IPS-18a (cell line): ENCODE results near the gene PKD2L1.
"Not testable (repeated sequence)": the region's sequence is repeated elsewhere in the genome, so short reads cannot be mapped to it uniquely, and the experiment has no call there.

Source experiments
- H3K27ac ChIP-seq: one replicate; pipeline ENCODE4 v1.5.1; 2013; ENCODE audit warnings: low read length
- H3K27me3 ChIP-seq: one replicate; pipeline ENCODE4 v1.6.1; 2013; ENCODE audit warnings: mild to moderate bottlenecking, low read length; ENCODE audit not compliant: control insufficient read depth, insufficient read depth
- H3K36me3 ChIP-seq: one replicate; pipeline ENCODE4 v1.6.1; 2013; ENCODE audit warnings: low read depth, low read length; ENCODE audit not compliant: control insufficient read depth
- H3K4me1 ChIP-seq: one replicate; pipeline ENCODE4 v1.6.1; 2013; ENCODE audit warnings: low read depth, low read length; ENCODE audit not compliant: control insufficient read depth
- H3K4me3 ChIP-seq: one replicate; pipeline ENCODE4 v1.5.1; 2013; ENCODE audit warnings: low read length
- H3K9ac ChIP-seq: one replicate; pipeline ENCODE4 v1.6.1; 2013; ENCODE audit warnings: mild to moderate bottlenecking, low read length, moderate library complexity
- H3K9me3 ChIP-seq: one replicate; pipeline ENCODE4 v1.6.1; 2013; ENCODE audit warnings: low read depth, low read length; ENCODE audit not compliant: control insufficient read depth

PKD2L1 gene

GRCh38 chr10:100319707-100320402, 10.2 kb downstream of the PKD2L1 start:
- H3K27ac ChIP-seq = no peak overlapping the region

GRCh38 chr10:100318207-100318606, 11.8 kb downstream of the PKD2L1 start:
- Histone ChIP-seq H3K4me1 (no peaks in the 10 kb centered on the region), H3K9ac (no peak overlapping the region), H3K9me3 (no peaks in the 10 kb centered on the region), H3K4me3 (no peak overlapping the region), H3K27ac (no peak overlapping the region), H3K27me3 (no peaks in the 10 kb centered on the region), H3K36me3 (no peaks in the 10 kb centered on the region)

More at GRCh38 chr10:100319707-100320402, 10.2 kb downstream of the PKD2L1 start:
- Histone ChIP-seq H3K9me3 (no peaks in the 10 kb centered on the region), H3K9ac (no peak overlapping the region), H3K27me3 (peaks cover 6% of the 10 kb centered on the region), H3K36me3 (no peaks in the 10 kb centered on the region), H3K4me1 (no peaks in the 10 kb centered on the region), H3K4me3 (no peak overlapping the region)

- Histone ChIP-seq H3K4me3 (no peak overlapping the region), H3K9ac (no peak overlapping the region), H3K27ac (no peak overlapping the region), H3K4me1 (no peaks in the 10 kb centered on the region), H3K27me3 (no peaks in the 10 kb centered on the region), H3K9me3 (no peaks in the 10 kb centered on the region), H3K36me3 (no peaks in the 10 kb centered on the region)
These were observed 14.4 kb downstream of the PKD2L1 start for GRCh38 chr10:100315615-100316014.

- no peaks in the 10 kb centered on the region for H3K9me3 ChIP-seq
- no peaks in the 10 kb centered on the region for H3K4me1 ChIP-seq
- H3K27me3 ChIP-seq = no peaks in the 10 kb centered on the region
- no peak overlapping the region for H3K9ac ChIP-seq
- H3K27ac ChIP-seq = no peak overlapping the region
- no peak overlapping the region for H3K4me3 ChIP-seq
- H3K36me3 ChIP-seq = no peaks in the 10 kb centered on the region
These were observed 18.7 kb downstream of the PKD2L1 start for GRCh38 chr10:100311298-100311697.

GRCh38 chr10:100307684-100308083, 22.3 kb downstream of the PKD2L1 start:
- no peak overlapping the region for H3K27ac ChIP-seq
- no peaks in the 10 kb centered on the region for H3K9me3 ChIP-seq
- H3K4me3 ChIP-seq = no peak overlapping the region
- no peaks in the 10 kb centered on the region for H3K27me3 ChIP-seq
- H3K36me3 ChIP-seq = no peaks in the 10 kb centered on the region
- no peak overlapping the region for H3K9ac ChIP-seq
- no peaks in the 10 kb centered on the region for H3K4me1 ChIP-seq

- Histone ChIP-seq H3K9me3 (no peaks in the 10 kb centered on the region), H3K4me1 (peaks cover 5% of the 10 kb centered on the region), H3K27me3 (no peaks in the 10 kb centered on the region), H3K4me3 (no peak overlapping the region), H3K27ac (no peak overlapping the region), H3K36me3 (no peaks in the 10 kb centered on the region), H3K9ac (no peak overlapping the region)
These were observed 23.2 kb downstream of the PKD2L1 start for GRCh38 chr10:100306861-100307260.

GRCh38 chr10:100304414-100304813, 25.6 kb downstream of the PKD2L1 start:
- Histone ChIP-seq H3K9ac (no peak overlapping the region), H3K4me1 (peaks cover 6% of the 10 kb centered on the region), H3K27me3 (no peaks in the 10 kb centered on the region), H3K36me3 (no peaks in the 10 kb centered on the region), H3K4me3 (no peak overlapping the region), H3K9me3 (no peaks in the 10 kb centered on the region), H3K27ac (no peak overlapping the region)

- H3K27ac ChIP-seq = no peak overlapping the region
- no peaks in the 10 kb centered on the region for H3K9me3 ChIP-seq
- no peak overlapping the region for H3K4me3 ChIP-seq
- H3K9ac ChIP-seq = no peak overlapping the region
- H3K4me1 ChIP-seq = peaks cover 6% of the 10 kb centered on the region
- H3K36me3 ChIP-seq = no peaks in the 10 kb centered on the region
- H3K27me3 ChIP-seq = no peaks in the 10 kb centered on the region
These were observed 26.2 kb downstream of the PKD2L1 start for GRCh38 chr10:100303724-100304319.

- H3K27ac ChIP-seq, H3K9ac ChIP-seq, H3K9me3 ChIP-seq, H3K4me3 ChIP-seq, H3K27me3 ChIP-seq, H3K36me3 ChIP-seq: not testable (repeated sequence)
- H3K4me1 ChIP-seq = peaks cover 10% of the 10 kb centered on the region
These were observed 28.9 kb downstream of the PKD2L1 start for GRCh38 chr10:100301123-100301522.

GRCh38 chr10:100297242-100297641, 32.8 kb downstream of the PKD2L1 start:
- H3K27ac ChIP-seq = no peak overlapping the region
- H3K36me3 ChIP-seq = no peaks in the 10 kb centered on the region
- H3K9ac ChIP-seq = no peak overlapping the region
- H3K4me1 ChIP-seq = peaks cover 9% of the 10 kb centered on the region
- H3K27me3 ChIP-seq = no peaks in the 10 kb centered on the region
- H3K4me3 ChIP-seq = no peak overlapping the region
- H3K9me3 ChIP-seq = no peaks in the 10 kb centered on the region

GRCh38 chr10:100293066-100293465, 37.0 kb downstream of the PKD2L1 start:
- Histone ChIP-seq H3K9ac (no peak overlapping the region), H3K27ac (no peak overlapping the region), H3K9me3 (no peaks in the 10 kb centered on the region), H3K27me3 (no peaks in the 10 kb centered on the region), H3K4me1 (peaks cover 5% of the 10 kb centered on the region), H3K36me3 (no peaks in the 10 kb centered on the region), H3K4me3 (no peak overlapping the region)

- H3K9ac ChIP-seq, H3K36me3 ChIP-seq, H3K27ac ChIP-seq, H3K4me1 ChIP-seq, H3K9me3 ChIP-seq, H3K27me3 ChIP-seq, H3K4me3 ChIP-seq: not testable (repeated sequence)
These were observed 37.7 kb downstream of the PKD2L1 start for GRCh38 chr10:100292300-100292699.
